IPS-NIHi11 (cell line): ENCODE data around the gene CST1.

Experiments used
- DNase-seq: peaks from one replicate; pipeline ENCODE4 v3.0.0; 2012; ENCODE audit warnings: mixed read lengths, low spot score

The CST1 gene

GRCh38 chr20:23702021-23702420, 48.7 kb downstream of the CST1 start:
- DNase-seq = no peak

GRCh38 chr20:23700931-23701330, 49.8 kb downstream of the CST1 start:
- DNase-seq = no peak

DNA sequence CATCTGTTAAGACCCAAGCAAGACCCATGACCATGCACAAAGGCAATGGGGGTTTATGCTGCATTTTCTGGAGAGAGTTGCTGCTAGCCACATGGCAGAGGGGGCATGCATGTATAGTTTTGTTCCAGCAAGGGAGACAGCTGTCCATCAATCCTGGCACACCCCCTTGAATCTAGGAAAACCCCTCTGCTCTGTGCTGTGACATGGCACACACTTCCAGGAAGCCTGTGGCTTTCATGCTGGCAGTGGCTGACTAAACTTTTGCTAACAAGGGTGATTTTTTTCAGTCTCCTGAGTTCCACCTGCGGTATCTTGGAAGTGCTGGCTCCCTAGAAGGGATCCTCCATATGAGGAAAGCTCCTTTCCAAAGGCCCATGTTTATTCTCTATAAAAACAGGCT, 52.8 kb downstream of the CST1 start:
- DNase-seq = no peak
